Fibroblast of upper back skin (primary cell): ENCODE results near the gene FER.
A peak's percentile ranks its signal among the peaks of the same experiment; 100 is the strongest.
"Not testable (repeated sequence)": the region's sequence is repeated elsewhere in the genome, so short reads cannot be mapped to it uniquely, and the experiment has no call there.

Experiments
- DNase-seq: peaks from one replicate; pipeline ENCODE4 v3.0.0-alpha.2; 2013

The FER gene

GRCh38 chr5:109049565-109049964, 301.9 kb downstream of the FER start:
- DNase-seq: no peak

- DNase-seq: not testable (repeated sequence)
These were observed 302.6 kb downstream of the FER start for GRCh38 chr5:109050321-109050720.

- DNase-seq: not testable (repeated sequence)
These were observed 304.5 kb downstream of the FER start for GRCh38 chr5:109052216-109052615.

GRCh38 chr5:109053995-109054417, 306.3 kb downstream of the FER start:
- peak; percentile 94 for DNase-seq

GRCh38 chr5:109060378-109061025, 312.8 kb downstream of the FER start:
- no peak for DNase-seq

DNA sequence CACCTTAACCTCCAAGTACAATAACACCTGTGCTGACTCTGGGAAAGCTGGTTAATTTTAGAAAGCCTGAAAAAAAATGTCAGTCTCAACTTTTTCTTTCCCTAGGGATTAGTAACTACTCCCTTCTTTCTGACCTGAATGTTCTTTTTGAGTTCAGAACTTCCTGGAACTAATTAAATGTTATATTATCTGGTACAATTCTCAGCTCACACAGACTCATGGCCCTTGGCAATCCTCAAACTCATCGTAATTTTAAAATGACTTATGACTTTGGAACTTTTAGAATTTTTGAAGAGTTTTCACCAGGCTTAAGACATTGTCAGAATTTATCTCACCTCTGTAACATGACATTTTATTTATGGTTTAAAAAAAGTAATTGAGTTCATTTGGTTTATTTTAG, 315.0 kb downstream of the FER start:
- DNase-seq: peak; percentile 38

DNA sequence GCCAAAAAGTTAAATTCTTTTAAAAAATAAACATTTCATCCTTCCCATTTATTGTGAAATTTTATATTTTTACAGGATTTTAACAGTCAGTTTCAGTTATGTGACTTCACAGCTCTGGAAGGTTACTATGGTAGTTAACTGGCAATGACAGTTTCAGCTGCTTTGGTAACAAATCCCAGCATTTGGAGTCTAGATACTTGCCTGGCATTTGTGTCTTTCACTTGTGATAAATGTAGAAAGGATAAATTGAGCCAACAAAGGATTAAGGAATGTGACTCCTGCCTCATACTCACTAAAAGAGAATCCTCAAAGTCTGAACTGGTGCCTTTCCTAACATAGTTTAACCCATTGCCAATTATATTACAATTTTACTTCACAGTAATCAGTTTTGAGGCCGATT, 315.5 kb downstream of the FER start:
- DNase-seq: peak; percentile 28

DNA sequence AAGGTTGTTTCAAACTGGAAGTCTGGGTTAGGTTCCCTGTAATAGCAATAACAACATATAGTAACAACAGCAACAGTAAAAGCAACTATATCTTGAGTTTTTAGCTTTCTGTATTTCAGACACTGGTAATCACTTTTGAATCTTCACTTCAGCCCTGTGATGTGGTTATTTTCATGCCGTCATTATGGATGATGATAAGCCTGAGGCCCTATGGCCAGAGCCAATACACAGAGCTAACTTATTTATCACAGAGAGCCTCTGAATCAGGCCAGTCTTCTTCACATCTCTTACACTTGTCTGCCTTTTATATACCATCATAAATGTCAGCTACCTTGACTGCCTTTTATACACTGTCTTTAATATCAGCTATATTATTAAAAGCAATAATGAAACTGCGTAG, 329.0 kb downstream of the FER start:
- no peak for DNase-seq

DNA sequence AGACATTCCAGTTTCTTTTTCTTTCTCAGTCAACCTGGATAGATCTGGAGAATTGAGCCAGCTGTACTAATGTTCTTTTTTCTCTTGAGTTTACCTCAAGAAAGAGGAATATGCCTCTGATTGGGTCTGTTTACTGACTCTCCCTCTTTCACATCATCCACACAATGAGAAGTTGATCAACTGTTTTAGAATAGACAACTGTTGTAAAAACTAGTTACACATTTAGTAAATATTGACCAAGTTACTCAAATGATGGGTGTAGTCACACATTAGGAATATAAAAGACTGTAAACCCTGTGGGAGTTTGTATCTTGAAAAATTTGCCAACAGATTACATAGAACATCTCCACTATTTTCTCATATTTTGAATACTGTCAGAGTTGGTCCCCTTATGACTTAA, 330.8 kb downstream of the FER start:
- no peak for DNase-seq

DNA sequence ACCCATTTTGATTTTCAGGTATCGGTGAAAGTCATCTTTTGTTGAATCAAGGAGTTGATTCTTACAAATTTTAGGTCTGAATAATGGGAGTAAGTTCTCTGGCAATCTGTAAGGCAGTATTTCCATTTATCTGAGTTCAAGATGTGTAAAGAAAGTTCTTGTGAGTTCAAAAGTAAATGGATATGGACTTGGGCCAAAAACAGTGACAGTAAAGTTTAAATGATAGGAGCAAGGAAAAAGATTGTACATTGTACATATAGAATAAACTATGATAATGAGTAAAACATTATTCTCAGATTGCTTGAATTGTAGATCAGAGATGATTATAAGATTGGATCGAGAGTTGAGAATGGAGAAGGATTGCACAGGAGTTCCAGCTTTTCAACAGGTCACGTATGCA, 332.8 kb downstream of the FER start:
- DNase-seq: no peak

DNA sequence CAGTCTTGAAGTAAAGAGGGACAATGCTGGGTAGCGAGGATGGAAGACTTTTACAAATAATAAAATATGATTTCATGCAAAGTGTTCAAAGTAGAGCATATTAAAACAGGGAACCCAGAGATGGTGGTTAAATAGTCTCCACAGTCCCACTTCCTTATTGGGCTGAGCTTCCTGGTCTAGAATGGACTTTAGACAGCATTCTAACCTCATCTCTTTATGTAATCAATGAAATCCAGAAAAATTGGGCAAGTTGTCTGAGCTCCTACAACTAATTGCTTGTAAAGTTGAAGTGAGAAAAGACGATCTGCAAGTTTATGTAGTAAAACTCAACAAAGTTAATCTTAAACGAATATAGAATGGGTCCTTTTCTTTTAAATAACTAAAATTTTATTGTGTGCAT, 333.2 kb downstream of the FER start:
- no peak for DNase-seq

DNA sequence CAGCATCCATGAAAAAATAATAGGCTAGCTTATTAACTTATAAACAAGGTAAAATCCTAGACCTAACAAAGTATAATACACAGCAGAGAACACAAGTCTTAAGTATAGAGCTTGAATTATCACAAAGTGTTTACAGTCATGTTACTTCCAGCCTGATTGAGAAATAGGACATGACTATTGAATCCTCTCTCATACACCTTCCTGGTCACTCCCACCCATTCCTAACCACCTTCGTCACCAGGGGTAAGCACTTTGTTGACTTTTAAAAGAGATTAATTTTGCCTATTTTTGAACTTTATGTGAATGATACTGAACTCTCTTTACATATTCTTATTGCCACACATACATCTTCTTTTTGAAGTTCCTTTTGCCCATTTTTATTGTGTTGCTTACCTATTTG, 336.2 kb downstream of the FER start:
- no peak for DNase-seq

GRCh38 chr5:109089191-109089590, 341.5 kb downstream of the FER start:
- DNase-seq: no peak

DNA sequence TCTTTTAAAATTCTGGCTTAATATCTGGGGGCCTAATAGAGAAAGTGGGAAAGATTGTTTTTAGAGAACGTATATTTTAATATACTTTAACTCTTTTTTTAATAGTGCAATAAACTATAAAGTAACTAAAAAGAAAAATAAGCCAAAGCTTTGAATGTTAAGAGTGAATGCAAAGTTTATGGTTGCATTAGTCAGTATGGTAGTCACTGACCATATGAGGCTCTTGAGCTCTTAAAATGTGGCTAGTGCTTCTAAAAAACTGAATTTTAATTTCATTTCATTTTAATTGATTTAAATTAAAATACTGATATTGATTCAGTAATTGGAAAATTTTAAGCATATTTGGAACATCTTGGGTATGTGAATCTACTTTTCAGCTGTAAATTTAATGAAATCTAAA, 351.4 kb downstream of the FER start:
- peak; percentile 12 for DNase-seq

GRCh38 chr5:109100971-109101370, 353.3 kb downstream of the FER start:
- no peak for DNase-seq

DNA sequence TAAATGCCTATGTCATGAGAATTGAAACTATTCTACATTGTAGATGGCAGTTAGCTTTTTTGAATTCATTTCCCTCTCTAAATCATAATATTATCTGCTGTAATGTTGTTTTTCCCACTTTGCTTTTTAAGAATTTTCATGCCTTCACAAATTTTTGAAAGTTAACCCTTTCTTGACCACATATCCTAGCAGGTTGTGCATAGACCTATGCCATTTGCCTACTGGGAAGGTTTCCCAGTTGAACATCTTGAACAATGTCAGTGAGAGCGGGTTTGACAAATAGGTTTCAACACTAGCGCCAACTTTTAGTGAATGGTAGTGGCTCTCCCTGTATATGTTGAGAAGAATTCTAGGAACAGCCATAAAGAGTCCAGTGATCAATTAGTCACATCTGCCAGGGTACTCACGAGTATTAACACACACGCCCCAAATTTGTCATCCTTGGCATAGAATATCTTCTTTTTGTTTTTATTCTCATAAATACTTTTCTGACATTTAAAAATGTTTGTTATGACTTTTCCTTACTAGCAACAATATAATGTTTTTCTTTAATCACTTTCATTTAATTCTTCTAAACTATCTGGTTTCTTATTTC, 354.5 kb downstream of the FER start:
- DNase-seq: no peak

- peak; percentile 95 for DNase-seq
These were observed 358.1 kb downstream of the FER start for GRCh38 chr5:109105631-109106267.

GRCh38 chr5:109111680-109112079, 364.0 kb downstream of the FER start:
- DNase-seq: no peak

- no peak for DNase-seq
These were observed 365.9 kb downstream of the FER start for GRCh38 chr5:109113608-109114007.

- no peak for DNase-seq
These were observed 373.5 kb downstream of the FER start for GRCh38 chr5:109121225-109121624.

- DNase-seq: no peak
These were observed 378.2 kb downstream of the FER start for GRCh38 chr5:109125755-109126429.

GRCh38 chr5:109126481-109126880, 378.8 kb downstream of the FER start:
- no peak for DNase-seq

- no peak for DNase-seq
These were observed 389.2 kb downstream of the FER start for GRCh38 chr5:109136906-109137305.
